ENCODE data around the gene GPR61. TPM values are rescaled to one million over a fixed set of nuclear protein-coding genes. Genes with fewer than 3 reads are reported as not detected.
A peak's percentile ranks its signal among the peaks of the same experiment; 100 is the strongest.

The GPR61 gene
- total and polyA plus RNA-seq, 4 donors, result 2.9 to 11.9 (median 9.1) TPM

GRCh38 chr1:109508001-109508872 is 31.4 kb upstream of the GPR61 start:
- Histone ChIP-seq H3K4me3 (ENCODE audit: low read depth, low read length) (no peak overlapping the region), H3K36me3 (ENCODE audit: control insufficient read depth, insufficient read depth, low read length) (peaks cover 20% of the 10 kb centered on the region), H3K9me3 (ENCODE audit: control insufficient read depth, insufficient read depth, low read length) (no peaks in the 10 kb centered on the region), H3K27ac (ENCODE audit: low read depth, low read length) (no peak overlapping the region), H3K4me1 (ENCODE audit: control insufficient read depth, insufficient read depth, low read length) (peaks cover 20% of the 10 kb centered on the region), H3K27me3 (ENCODE audit: control insufficient read depth, insufficient read depth, low read length) (peaks cover 2% of the 10 kb centered on the region)
- WGBS (ENCODE audit: insufficient coverage), result 86% methylated on average over 25 of the region's 25 CpGs
- no peak for DNase-seq (ENCODE audit: low read depth in 4 of 6, low spot score in 6 of 6)

DNA sequence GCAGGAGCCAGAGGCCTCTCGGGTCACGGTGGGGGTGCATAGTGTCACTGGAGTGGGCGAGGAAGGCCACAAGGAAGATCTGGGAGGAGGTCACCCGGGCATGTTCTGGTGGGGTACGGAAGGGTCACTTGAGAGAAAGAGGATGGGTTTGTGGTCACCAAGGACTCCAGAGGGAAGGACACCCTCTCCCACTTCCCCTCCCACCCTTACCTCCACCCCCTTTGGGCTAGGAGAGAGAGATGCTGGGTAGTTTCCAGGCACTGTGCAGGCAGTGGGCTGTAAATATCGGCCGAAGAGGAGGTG is 30.8 kb upstream of the GPR61 start:
- Histone ChIP-seq H3K4me1 (ENCODE audit: control insufficient read depth, insufficient read depth, low read length) (peaks cover 20% of the 10 kb centered on the region), H3K27ac (ENCODE audit: low read depth, low read length) (no peak overlapping the region), H3K36me3 (ENCODE audit: control insufficient read depth, insufficient read depth, low read length) (peaks cover 20% of the 10 kb centered on the region), H3K9me3 (ENCODE audit: control insufficient read depth, insufficient read depth, low read length) (no peaks in the 10 kb centered on the region), H3K4me3 (ENCODE audit: low read depth, low read length) (peak overlapping the region; percentile 43), H3K27me3 (ENCODE audit: control insufficient read depth, insufficient read depth, low read length) (peaks cover 2% of the 10 kb centered on the region)
- 50% methylated on average over 5 of the region's 7 CpGs for WGBS (ENCODE audit: insufficient coverage)
- no peak for DNase-seq (ENCODE audit: low read depth in 4 of 6, low spot score in 6 of 6)

- under 1% methylated on average over 98 of the region's 100 CpGs for WGBS (ENCODE audit: insufficient coverage)
Measured at GRCh38 chr1:109509176-109510134, 30.2 kb upstream of the GPR61 start, which contains the start of gene AMIGO1. AMIGO1 (minus strand) TSS chr1:109509727; CDS start chr1:109508912, 815 bp downstream.

DNA sequence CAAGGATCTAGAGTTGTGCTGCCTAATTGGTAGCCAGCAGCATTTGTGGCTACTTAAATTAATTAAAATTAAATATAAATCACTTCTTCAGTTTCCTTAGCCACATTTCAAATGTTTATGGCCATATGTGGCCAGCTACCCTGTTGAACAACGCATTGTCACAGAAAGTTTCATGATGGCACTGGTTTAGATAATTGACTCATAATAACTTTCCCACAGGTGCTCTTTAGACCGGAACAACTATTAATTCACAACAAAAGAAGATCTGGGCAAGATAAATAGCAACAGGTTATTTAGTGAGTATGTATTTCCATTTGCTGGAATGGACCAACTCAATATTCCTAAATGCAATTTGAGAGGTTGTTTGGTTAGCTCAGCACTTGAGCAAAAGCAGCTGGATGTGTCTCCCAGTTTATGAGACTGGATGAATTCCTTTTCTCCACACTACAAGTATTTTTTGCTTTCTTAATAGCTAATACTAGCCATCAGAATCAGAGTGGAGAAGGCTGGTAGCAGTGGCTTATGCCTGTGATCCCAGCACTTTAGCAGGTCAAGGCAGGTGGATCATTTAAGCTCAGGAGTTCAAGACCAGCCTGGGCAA is 26.5 kb upstream of the GPR61 start:
- H3K4me1 ChIP-seq (ENCODE audit: control insufficient read depth, insufficient read depth, low read length), result peaks cover 16% of the 10 kb centered on the region
- H3K9me3 ChIP-seq (ENCODE audit: control insufficient read depth, insufficient read depth, low read length), result no peaks in the 10 kb centered on the region
- DNase-seq (ENCODE audit: low read depth in 4 of 6, low spot score in 6 of 6), result no peak
- H3K27ac ChIP-seq (ENCODE audit: low read depth, low read length), result no peak overlapping the region
- WGBS (ENCODE audit: insufficient coverage), result no CpG with 5 or more reads among the region's 2 CpGs
- peaks cover 5% of the 10 kb centered on the region for H3K36me3 ChIP-seq (ENCODE audit: control insufficient read depth, insufficient read depth, low read length)
- peaks cover 2% of the 10 kb centered on the region for H3K27me3 ChIP-seq (ENCODE audit: control insufficient read depth, insufficient read depth, low read length)
- no peak overlapping the region for H3K4me3 ChIP-seq (ENCODE audit: low read depth, low read length)

More at GRCh38 chr1:109509176-109510134, 30.2 kb upstream of the GPR61 start, which contains the start of gene AMIGO1:
- H3K27ac ChIP-seq (ENCODE audit: low read depth, low read length), result no peak within 1 kb of the TSS
- H3K4me1 ChIP-seq (ENCODE audit: control insufficient read depth, insufficient read depth, low read length), result peaks cover 20% of the 10 kb centered on the region
- peak within 1 kb of the TSS; percentile 78 for H3K4me3 ChIP-seq (ENCODE audit: low read depth, low read length)
- H3K27me3 ChIP-seq (ENCODE audit: control insufficient read depth, insufficient read depth, low read length), result peaks cover 2% of the 10 kb centered on the region
- peaks cover 20% of the 10 kb centered on the region for H3K36me3 ChIP-seq (ENCODE audit: control insufficient read depth, insufficient read depth, low read length)
- H3K9me3 ChIP-seq (ENCODE audit: control insufficient read depth, insufficient read depth, low read length), result no peaks in the 10 kb centered on the region
- DNase-seq (ENCODE audit: low read depth in 4 of 6, low spot score in 6 of 6), result peak in 4 of 6 donors; percentile 50 to 91 (median 76)

GRCh38 chr1:109514846-109515245 is 24.8 kb upstream of the GPR61 start:
- Histone ChIP-seq H3K27ac (ENCODE audit: low read depth, low read length) (no peak overlapping the region), H3K9me3 (ENCODE audit: control insufficient read depth, insufficient read depth, low read length) (no peaks in the 10 kb centered on the region), H3K36me3 (ENCODE audit: control insufficient read depth, insufficient read depth, low read length) (no peaks in the 10 kb centered on the region), H3K27me3 (ENCODE audit: control insufficient read depth, insufficient read depth, low read length) (peaks cover 2% of the 10 kb centered on the region), H3K4me1 (ENCODE audit: control insufficient read depth, insufficient read depth, low read length) (peaks cover 7% of the 10 kb centered on the region), H3K4me3 (ENCODE audit: low read depth, low read length) (no peak overlapping the region)
- 79% methylated on average over 2 of the region's 3 CpGs for WGBS (ENCODE audit: insufficient coverage)
- DNase-seq (ENCODE audit: low read depth in 4 of 6, low spot score in 6 of 6), result no peak

DNA sequence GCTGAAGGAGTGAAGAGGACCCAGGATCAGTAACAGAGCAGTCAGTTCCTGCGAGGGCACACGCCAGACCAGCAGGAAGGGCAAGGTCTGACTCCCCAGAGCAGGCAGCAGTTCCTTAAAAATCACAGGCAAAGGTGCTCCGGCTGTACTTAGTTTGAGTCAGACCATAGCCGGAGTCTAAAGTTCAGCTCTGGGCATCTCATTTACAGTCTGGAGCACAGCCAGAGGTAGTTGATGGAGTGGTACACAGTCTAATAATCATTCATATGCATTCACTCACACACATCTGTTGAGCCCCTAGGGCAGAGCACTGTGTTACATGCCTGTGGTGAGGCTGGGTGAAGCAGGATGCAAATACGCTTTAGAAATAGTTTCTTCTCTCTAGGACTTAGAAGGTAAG is 22.8 kb upstream of the GPR61 start:
- no peak for DNase-seq (ENCODE audit: low read depth in 4 of 6, low spot score in 6 of 6)
- Histone ChIP-seq H3K4me3 (ENCODE audit: low read depth, low read length) (no peak overlapping the region), H3K27me3 (ENCODE audit: control insufficient read depth, insufficient read depth, low read length) (peaks cover 6% of the 10 kb centered on the region), H3K4me1 (ENCODE audit: control insufficient read depth, insufficient read depth, low read length) (peaks cover 9% of the 10 kb centered on the region), H3K9me3 (ENCODE audit: control insufficient read depth, insufficient read depth, low read length) (no peaks in the 10 kb centered on the region), H3K27ac (ENCODE audit: low read depth, low read length) (no peak overlapping the region), H3K36me3 (ENCODE audit: control insufficient read depth, insufficient read depth, low read length) (no peaks in the 10 kb centered on the region)
- 83% methylated on average over 3 of the region's 5 CpGs for WGBS (ENCODE audit: insufficient coverage)

DNA sequence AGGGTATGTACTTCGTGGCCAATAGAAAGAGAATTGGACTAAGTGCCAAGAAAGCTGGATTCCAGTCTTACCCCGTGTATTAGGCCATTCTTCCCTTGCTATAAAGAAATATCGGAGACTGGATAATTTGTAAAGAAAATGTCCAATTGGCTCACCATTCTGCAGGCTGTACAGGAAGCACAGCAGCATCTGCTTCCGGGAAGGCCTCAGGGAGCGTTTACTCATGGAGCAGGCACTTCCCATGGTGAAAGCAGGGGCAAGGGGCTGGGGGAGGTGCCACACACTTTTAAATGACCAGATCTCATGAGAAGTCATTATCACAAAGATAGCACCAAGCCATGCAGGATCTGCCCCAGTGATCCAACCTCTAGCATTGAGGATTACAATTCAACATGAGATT is 22.3 kb upstream of the GPR61 start:
- DNase-seq (ENCODE audit: low read depth in 4 of 6, low spot score in 6 of 6), result no peak
- H3K4me3 ChIP-seq (ENCODE audit: low read depth, low read length), result no peak overlapping the region

GRCh38 chr1:109521002-109521951 is 18.4 kb upstream of the GPR61 start:
- Histone ChIP-seq H3K4me3 (ENCODE audit: low read depth, low read length) (no peak overlapping the region), H3K4me1 (ENCODE audit: control insufficient read depth, insufficient read depth, low read length) (peaks cover 9% of the 10 kb centered on the region), H3K36me3 (ENCODE audit: control insufficient read depth, insufficient read depth, low read length) (no peaks in the 10 kb centered on the region), H3K27me3 (ENCODE audit: control insufficient read depth, insufficient read depth, low read length) (peaks cover 8% of the 10 kb centered on the region), H3K27ac (ENCODE audit: low read depth, low read length) (no peak overlapping the region), H3K9me3 (ENCODE audit: control insufficient read depth, insufficient read depth, low read length) (no peaks in the 10 kb centered on the region)
- DNase-seq (ENCODE audit: low read depth in 4 of 6, low spot score in 6 of 6), result peak in 1 of 6 donors; percentile 66
- 31% methylated on average over 6 of the region's 14 CpGs for WGBS (ENCODE audit: insufficient coverage)

More for the DNA sequence above, 22.3 kb upstream of the GPR61 start:
- no peak overlapping the region for H3K27ac ChIP-seq (ENCODE audit: low read depth, low read length)
- H3K9me3 ChIP-seq (ENCODE audit: control insufficient read depth, insufficient read depth, low read length), result no peaks in the 10 kb centered on the region
- WGBS (ENCODE audit: insufficient coverage), result 86% methylated on average over 4 of the region's 5 CpGs
- peaks cover 6% of the 10 kb centered on the region for H3K27me3 ChIP-seq (ENCODE audit: control insufficient read depth, insufficient read depth, low read length)
- H3K4me1 ChIP-seq (ENCODE audit: control insufficient read depth, insufficient read depth, low read length), result peaks cover 9% of the 10 kb centered on the region
- no peaks in the 10 kb centered on the region for H3K36me3 ChIP-seq (ENCODE audit: control insufficient read depth, insufficient read depth, low read length)

Data from spinal cord (tissue), 10 donors.